HG03097 (cell line): ENCODE results near the gene SARDH.

Experiments used
- ATAC-seq: cut with Tn5 transposase; IDR thresholded peaks from one replicate; pipeline ENCODE4 v1.9.1; 2021; ENCODE audit not compliant: unreplicated experiment, low FRiP score

SARDH gene

DNA sequence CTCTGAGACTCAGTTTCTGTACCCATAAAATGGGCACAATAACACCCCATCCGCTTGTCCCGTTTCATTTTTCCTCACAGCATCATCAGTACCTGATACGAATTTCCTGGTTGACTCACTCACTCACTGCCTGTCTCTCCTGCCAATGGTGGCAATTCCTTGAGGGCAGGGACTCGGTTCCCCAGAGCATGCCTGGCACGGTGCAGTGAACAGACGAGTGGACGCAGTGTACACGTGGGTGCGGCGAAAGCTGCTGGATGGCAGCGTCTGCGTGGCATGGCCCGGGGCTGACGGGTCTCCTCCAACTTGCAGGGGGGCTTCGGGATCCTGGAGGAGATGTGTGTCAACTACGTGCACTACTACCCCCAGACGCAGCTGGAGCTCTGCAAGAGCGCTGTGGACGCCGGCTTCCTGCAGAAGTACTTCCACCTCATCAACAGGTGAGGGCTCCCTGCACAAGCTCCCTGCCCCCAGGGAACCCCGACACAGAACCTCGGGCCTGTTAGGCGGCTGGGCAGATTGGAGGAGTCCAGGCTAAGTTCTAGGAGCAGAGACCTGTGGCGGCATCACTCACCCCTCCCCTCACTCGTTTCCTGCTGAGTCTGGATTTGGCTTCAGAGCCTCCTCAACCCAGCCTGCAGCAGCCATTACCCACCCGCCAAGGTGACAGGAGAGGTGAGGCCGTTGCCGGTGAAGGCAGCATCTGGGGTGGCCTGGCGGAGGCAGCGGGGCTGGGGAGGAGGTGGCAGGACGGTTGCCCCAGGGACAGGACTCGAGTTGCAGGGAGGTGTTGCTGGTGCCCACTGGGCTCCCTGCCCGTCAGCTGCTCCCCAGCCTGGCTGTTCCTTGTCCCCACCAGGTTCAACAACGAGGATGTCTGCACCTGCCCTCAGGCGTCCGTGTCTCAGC lies 81.7 kb downstream of the SARDH start:
- ATAC-seq: no peak

DNA sequence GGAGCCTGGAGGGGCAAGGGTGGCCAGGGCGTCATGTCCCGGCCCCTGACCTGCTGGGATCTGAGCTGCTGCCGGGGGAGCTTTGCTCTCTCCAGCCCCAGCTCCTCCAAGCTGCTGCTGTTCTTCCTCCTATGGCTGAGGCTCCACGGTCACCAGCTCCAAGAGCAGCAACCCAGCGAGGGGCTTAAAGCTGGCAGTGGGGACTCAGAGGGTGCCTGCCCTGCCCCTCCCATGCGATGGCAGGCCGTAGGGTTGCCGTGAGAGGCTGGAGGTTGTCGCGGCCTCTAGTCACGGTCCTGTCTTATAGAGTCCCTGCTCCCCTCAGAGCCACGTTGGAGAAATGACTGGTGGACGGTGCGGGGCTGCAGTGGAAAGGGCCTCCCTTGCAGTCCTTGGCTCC lies 82.5 kb downstream of the SARDH start:
- ATAC-seq: no peak

DNA sequence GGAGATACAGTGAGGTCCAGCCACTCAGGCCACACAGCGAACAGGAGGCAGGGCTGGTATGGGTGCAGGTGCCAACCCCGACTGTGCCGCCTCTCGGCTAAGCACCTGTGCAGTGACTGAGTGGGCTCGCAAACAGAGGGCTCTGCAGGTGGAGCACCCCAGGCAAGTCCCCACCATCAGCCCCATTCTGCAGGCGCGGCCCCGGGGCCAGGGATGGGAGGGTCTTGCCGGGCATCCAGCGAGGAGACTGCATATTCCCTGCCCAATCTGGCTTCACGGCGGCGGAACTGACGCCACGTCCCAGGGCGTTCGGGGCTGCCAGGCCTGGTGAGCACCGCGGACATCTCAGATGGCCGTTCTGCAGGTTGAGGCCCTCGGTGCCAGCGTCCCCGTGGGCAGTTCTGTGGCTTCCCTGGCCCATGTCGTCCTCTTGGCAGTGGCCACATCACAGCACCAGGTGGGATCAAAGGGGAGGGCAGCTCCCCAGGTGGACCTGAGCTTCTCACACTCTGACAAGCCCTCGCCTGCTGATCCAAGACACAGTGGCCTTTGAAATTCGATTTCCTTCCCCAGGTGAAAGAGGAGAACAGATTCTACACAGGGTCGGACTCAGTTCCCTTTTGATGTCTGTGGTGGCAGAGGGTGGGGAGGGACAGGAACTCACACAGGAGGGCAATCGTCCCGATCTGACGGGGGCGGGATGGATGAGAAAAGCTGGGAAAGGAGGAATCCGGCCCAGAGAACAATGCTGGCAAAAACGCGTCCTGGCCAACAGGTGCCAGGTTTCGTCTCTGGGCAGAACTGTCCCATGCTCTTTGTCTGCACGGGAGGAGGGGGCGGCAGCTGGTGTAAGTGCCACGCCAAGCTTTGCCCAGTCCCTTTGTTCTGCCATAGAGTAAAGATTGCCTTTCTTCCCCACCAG lies 83.2 kb downstream of the SARDH start:
- no peak for ATAC-seq

DNA sequence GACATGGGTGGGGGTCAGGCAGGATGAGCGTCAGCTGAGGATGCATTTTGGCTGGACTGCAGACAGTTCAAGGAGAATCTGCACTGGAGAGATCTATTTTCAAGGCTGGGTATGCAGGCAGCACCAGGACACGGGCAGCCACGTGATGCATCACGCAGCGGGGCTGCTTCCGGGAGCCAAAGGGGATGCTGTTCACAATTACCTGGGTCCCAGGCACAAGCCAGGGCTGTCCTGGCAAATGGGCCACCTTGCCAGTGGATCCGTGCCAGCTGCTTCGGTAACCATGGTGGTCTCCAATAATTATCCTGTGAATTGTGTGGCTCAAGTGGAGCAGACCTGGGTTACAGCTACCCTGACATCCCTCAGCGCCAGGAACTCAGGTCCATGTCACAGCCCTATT lies 84.5 kb downstream of the SARDH start:
- ATAC-seq: no peak

DNA sequence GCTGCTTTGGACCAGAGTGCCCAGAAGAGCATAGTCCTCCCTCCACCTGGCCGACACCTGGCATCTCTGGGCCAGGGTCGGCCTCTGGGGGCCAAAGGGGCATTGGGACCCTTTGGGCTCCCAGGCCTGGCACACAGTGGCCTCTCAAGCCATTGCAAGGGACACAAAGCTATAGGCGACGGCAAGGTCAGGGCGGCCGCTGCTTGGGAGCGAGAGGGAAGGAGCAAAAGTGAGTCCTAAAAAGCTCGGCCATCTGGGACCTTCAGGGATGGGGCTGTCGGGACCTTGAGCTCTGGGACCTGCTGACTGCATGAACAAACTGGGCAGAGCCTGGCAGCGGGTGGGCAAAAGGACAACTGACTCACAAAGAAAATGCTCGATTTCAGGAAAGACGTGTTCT lies 88.1 kb downstream of the SARDH start:
- ATAC-seq: no peak

DNA sequence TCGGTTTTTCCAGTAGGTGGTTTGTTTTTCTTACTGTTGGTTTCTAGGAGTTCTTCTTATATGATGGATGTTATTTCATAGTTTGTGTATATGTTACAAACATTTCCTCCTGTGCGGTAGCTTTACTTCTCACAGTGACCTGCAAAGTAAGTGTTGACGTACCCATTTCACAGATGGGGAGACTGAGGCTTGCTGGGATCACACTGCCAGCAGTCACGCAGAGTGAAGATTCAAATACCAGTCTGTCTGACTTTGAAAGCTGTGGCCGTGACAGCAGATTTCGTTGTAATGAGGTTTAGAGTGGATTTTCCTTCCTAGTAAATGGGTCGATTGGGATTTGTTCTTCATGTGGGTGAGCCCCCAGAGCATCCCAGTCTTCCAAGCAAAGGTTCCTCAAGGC lies 89.0 kb downstream of the SARDH start:
- ATAC-seq: no peak

DNA sequence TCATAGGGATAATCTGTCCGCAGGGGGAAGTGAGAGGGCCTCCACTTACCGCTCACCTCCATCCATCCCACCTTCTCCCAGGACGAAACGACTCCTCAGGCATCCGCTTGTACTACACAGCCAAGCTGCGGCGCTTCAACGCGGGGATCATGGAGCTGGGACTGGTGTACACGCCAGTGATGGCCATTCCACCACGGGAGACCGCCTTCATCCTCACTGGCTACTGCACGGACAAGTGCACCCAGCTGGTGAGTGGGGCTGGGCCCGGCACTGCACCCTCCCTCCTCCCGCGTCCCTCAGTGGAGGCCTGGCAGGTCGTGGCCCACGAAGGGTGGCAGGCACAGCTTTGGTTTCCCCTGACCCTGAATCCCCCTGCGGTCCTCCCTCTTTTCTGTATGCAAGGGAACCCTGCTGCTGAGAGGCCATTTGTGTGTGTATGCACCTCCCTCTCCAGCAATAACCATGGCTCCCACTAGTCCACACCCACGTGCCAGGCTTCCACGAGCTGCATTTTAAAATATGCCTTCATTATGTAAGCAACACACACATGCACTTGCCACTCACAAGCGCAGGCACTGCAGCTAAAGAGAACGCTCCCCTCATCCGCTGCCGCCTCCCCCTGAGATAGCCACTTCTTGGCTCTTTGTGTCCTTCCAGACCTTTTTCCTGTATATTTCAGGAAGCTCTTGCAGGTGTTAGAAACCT lies 90.2 kb downstream of the SARDH start:
- ATAC-seq: no peak

DNA sequence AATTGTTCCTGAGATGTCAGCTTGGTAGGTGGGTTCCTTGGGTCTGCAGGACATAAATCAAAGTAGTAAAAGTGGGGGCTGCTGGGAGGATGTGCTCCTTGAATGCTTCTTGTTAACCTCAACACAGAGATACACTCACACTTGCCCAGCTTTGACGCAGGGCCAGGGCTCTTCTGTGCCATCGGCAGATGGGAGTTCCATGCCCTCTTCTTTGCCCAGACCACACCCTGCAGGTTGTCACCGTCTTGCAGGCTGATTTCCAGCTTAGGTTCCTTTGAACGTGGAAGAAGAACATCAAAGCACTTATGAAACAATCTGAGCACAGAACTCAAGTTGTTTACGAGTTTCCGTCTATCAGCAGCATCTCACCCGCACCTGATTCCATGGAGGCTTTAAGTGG lies 91.0 kb downstream of the SARDH start:
- ATAC-seq: no peak

DNA sequence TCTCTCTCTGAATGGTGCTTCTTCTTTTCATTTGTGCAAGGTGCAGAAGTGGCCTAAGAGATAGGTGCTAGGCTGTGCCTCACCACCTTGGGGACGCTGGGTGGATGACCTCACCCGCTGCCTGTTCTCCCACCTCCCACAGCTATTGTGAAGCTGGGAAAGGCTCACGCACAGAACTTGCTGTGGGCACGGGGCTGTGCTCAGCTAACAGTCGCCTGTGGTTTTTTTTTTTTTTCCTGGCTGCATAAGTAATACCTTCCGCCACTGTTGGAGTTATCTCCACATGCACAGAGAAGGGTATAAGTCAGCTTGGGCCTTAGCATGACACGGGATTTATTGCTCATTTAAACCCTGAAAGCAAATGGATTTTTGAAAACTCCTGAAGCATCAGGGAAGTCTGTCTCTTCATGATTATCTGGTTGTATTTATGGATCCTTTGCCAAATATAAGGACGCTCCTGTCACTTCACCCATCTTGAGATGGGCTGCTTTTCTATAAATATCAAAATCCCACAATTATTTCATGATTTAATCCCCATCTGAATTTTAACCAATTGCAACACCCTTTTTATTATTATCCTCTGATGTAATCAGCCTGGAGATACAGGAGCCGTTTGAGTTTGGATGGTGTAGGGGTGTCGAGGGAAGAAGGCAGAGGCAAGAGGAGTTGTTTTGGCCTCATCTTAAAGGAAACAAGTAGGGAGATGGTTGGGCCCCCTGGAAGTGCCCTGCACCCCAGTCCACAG lies 93.0 kb downstream of the SARDH start:
- no peak for ATAC-seq

DNA sequence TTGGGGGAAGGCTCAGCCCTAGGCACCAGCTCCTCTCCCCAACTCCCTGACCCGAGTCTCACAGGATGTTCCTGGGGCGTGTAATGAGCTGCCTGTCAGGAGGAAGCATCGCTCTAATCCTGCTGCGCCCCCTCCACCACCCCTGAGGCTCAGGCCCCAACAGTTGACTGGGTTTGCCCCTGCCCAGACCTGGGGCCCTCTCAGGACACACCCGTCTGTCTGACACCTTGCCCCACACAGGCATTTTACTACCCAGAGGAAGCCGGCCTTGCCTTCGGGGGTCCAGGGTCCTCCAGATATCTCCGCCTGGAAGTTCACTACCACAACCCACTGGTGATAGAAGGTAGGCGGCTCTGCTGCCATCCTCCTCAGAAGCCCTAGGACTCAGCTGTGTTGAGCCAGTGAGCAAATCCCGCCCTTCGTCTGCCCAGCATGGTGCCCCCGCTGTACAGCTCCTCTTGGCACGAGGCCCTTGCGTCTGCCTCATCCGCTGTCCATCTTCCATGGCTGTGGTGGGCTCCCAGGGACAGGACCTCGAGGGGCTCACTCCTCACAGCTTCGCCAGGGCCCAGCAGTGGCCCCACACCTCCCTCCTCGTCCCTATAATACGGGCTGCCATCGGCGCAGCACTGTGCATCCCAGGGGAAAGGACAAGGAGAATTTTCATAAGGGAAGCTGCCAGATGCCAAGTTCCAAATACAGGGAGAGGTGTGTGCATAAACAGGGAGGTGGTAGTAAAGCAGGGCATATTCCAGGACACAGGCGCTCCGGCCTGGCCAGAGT lies 94.0 kb downstream of the SARDH start:
- no peak for ATAC-seq

DNA sequence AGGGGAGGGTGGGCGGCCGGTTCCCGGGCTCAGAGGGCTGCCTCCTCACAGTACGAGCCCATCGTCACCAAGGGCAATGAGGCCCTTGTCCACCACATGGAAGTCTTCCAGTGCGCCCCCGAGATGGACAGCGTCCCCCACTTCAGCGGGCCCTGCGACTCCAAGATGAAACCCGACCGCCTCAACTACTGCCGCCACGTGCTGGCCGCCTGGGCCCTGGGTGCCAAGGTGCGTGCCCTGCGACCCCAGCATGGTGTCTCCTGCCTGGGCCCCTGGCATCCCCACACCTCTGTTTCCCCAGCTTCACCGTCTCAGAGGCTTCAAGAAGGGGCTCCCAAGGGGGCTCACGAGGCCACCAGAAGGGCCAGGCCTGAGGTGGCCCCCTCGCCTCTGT lies 94.8 kb downstream of the SARDH start:
- no peak for ATAC-seq

DNA sequence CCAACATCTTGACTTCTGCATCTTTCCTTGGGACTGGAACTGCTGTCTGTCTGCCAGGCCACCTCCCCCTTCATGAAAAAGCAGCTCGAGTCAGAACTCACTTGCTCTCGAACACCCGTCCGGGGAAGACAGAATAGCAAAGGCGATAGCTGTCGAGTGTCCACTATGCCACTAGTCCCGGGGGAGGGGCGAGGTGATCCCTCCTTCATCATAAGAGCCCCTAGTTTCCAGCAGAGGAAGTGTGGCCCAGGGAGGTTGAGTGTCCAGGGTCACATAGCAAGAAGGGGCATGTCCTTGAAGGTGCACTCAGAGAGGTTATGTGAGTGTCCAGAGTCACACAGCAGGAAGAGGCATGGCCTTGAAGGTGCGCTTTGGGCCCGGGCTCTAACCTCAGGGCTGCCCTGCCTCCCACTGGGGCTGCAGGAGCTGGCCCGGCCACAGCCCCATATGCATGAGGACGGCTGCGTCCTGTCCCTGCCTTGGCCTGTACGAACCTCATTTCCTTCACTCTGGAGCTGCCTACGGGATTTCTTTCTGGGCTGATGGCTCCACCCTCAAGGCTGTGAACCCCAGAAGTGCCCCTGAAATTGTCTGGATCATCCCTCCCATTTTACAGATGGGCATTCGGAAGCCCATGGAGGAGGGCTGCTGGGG lies 95.3 kb downstream of the SARDH start:
- ATAC-seq: no peak

DNA sequence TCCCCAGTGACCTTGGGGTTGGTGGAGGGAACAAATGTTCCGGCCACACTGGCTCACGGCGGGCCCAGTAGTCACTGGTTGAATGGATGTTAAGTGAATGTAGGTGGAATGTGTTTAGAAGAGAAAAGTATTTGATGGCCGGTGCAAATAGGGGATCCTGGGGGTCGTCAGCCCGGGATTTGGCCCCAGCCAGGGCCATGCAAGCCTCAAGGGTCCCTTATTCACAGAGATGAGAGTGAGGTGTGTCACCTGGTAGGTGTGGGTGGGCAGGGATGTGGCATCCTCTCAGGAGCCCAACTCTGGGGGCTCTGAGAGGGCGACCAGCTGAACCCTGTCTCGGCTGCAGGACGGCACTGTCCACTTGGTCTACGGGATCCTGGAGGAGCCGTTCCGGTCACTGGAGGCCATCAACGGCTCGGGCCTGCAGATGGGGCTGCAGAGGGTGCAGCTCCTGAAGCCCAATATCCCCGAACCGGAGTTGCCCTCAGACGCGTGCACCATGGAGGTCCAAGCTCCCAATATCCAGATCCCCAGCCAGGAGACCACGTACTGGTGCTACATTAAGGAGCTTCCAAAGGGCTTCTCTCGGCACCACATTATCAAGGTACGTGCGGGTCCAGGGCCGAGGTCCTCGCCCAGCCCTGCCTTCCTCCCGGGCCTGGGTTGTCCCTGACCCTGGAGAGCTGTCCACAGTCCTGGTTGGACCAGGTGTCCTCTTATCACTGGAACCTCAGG lies 96.1 kb downstream of the SARDH start:
- no peak for ATAC-seq

DNA sequence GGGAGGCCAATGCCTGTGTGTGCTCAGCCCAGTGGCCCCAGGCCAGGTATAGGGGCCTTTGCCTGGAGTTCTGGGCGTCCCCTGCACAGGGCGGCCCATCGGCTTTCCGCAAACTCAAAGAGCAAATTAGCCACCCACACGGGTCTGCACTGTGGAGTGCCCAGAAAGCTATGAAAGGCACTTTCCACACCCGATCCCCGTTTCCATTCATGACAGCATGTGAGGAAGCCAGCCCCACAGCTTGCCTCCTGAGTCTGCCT lies 96.8 kb downstream of the SARDH start:
- no peak for ATAC-seq

DNA sequence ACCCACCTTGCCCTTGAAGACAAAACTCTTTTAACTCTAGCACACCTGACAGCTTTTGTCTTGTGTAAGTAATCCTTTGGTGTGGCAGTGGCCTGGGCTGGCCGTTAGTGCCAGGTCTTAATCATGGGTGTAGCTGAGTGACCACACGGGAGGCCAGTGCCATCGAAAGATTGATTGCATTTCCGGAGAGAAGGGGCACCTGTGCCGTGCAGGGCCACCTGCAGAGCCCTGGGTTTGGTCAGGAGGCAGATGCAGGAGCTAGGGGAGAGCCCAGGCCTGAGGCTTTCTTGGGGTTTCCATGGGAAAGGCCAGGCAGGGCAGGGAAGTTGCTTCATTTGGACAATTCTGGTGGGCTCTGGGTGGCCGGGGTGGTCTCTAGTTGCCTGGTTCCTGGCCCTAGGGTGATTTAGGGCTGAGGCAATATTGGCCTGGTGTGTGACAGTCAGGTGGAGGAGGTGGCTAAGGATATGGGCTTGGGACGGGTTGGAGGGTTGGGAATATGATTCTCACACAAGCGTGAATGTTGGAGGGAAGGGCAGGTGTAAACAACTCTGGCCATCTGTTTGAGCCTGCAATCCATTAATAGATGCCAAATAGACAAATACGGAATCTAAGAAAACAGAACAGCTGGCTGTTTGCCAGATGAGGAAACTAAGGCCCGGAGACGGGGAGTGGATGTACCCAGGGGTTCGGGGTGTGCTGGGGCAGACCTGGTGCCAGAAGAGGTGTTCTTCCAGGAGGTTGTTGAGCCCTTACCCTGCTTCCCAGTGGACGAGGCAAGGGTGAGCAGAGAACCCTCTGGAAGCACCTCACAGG lies 97.4 kb downstream of the SARDH start:
- ATAC-seq: no peak

DNA sequence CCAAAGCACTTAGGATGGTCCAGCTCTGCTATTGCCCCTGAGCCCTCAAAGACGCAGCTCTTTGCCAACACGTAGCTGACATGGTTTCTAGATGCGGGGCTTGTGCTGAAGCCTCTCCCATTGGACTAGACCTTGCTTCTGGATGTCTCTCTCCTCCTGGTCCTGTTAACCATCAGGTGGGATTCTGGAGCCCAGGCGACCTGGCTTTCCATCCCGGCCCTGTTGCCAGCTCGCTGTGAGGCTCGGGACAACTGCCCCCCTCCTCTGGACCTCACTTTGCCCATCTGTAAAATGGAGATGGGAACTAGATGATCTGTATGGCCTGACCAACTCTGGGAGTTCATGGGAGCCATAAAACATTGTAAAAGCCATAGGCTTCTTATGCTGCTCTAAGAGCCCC lies 98.0 kb downstream of the SARDH start:
- no peak for ATAC-seq

DNA sequence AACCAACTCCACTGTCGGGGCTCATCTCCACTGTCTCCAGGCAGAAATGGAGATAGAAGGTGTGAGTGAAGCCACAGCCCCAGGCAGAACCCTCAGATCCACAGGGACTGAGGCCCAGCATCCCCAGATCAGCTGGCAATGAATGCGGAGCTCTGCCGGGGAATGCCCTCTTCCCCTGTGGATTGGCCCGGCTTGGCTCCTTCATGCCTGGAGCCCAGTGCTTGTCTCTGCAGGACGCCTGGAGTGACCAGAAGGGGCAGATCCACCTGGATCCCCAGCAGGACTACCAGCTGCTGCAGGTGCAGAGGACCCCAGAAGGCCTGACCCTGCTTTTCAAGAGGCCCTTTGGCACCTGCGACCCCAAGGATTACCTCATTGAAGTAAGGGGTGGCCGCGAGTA lies 98.5 kb downstream of the SARDH start:
- no peak for ATAC-seq

DNA sequence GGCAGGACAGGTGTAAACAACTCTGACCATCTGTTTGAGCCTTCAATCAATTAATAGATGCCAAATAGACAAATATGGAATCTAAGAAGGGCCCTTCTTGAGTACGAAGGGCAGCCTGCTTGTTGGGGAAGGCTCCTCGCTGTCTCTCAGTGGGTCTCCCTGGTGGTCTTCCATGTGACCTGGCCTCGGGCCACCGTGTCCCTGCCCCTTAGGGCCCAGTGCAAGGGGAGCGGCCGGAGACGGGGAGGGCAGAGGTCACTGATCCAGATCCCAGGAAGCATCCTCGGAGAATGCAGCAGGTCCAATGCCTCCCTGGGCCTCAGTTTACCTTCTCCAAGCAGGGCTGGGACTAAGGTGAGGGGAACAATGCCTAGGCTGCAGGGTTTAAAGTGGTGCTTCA lies 99.4 kb downstream of the SARDH start:
- ATAC-seq: no peak
